ENCODE results near the gene MX1. TPM values are rescaled to one million over a fixed set of nuclear protein-coding genes. Genes with fewer than 3 reads are reported as not detected.

Gene MX1
- total and polyA plus RNA-seq, 2 donors (not counting 1 experiment from before 2014, with no cell fraction given), result 10.3 to 17.5 TPM

- Histone ChIP-seq H3K9me3 (ENCODE audit: control insufficient read depth, insufficient read depth, low read depth, low read length) (no peaks in the 10 kb centered on the region), H2AFZ (ENCODE audit: low read length) (no peak overlapping the region), H3K4me1 (ENCODE audit: control insufficient read depth, extremely low read depth, insufficient read depth, low read length) (no peaks in the 10 kb centered on the region), H3K36me3 (ENCODE audit: control insufficient read depth, insufficient read depth, low read length) (no peaks in the 10 kb centered on the region), H3K27me3 (ENCODE audit: control insufficient read depth, insufficient read depth, low read length) (no peaks in the 10 kb centered on the region), H4K20me1 (ENCODE audit: control insufficient read depth, extremely low read depth, insufficient read depth, low read length) (no peaks in the 10 kb centered on the region), H3K4me2 (ENCODE audit: extremely low read depth, insufficient read depth, low read length) (no peak overlapping the region), H3K4me3 (replicated peaks in 1 of 4; ENCODE audit: control extremely low read depth in 1 of 4, insufficient read depth in 1 of 4, low read depth in 3 of 4, low read length in 4 of 4) (no peak overlapping the region), H3K79me2 (ENCODE audit: control insufficient read depth, insufficient read depth, low read length) (no peaks in the 10 kb centered on the region), H3K27ac (ENCODE audit: insufficient read depth, low read length) (no peak overlapping the region), H3K9ac (ENCODE audit: insufficient read depth, low read length) (no peak overlapping the region)
- TF ChIP-seq CTCF (conservative IDR thresholded peaks at IDR 0.05 in 1 of 2, IDR thresholded peaks at IDR 0.05 in 1 of 2; ENCODE audit: low read depth in 1 of 2, low read length in 2 of 2) (no peak), EZH2 (IDR thresholded peaks at IDR 0.05; ENCODE audit: low read length, missing control alignments) (no peak)
- DNase-seq (ENCODE audit: low read depth in 2 of 2), result no peak
Observed at GRCh38 chr21:41446586-41446985, 20.5 kb downstream of the MX1 start.

GRCh38 chr21:41447356-41447755 is 21.3 kb downstream of the MX1 start:
- no peak for TF ChIP-seq CTCF (conservative IDR thresholded peaks at IDR 0.05 in 1 of 2, IDR thresholded peaks at IDR 0.05 in 1 of 2; ENCODE audit: low read depth in 1 of 2, low read length in 2 of 2)
- no peak for TF ChIP-seq EZH2 (IDR thresholded peaks at IDR 0.05; ENCODE audit: low read length, missing control alignments)
- Histone ChIP-seq H3K4me3 (replicated peaks in 1 of 4; ENCODE audit: control extremely low read depth in 1 of 4, insufficient read depth in 1 of 4, low read depth in 3 of 4, low read length in 4 of 4) (no peak overlapping the region), H3K4me1 (ENCODE audit: control insufficient read depth, extremely low read depth, insufficient read depth, low read length) (no peaks in the 10 kb centered on the region), H3K4me2 (ENCODE audit: extremely low read depth, insufficient read depth, low read length) (no peak overlapping the region), H3K79me2 (ENCODE audit: control insufficient read depth, insufficient read depth, low read length) (no peaks in the 10 kb centered on the region), H3K9ac (ENCODE audit: insufficient read depth, low read length) (no peak overlapping the region), H3K27me3 (ENCODE audit: control insufficient read depth, insufficient read depth, low read length) (no peaks in the 10 kb centered on the region), H3K36me3 (ENCODE audit: control insufficient read depth, insufficient read depth, low read length) (no peaks in the 10 kb centered on the region), H4K20me1 (ENCODE audit: control insufficient read depth, extremely low read depth, insufficient read depth, low read length) (no peaks in the 10 kb centered on the region), H2AFZ (ENCODE audit: low read length) (no peak overlapping the region), H3K27ac (ENCODE audit: insufficient read depth, low read length) (no peak overlapping the region), H3K9me3 (ENCODE audit: control insufficient read depth, insufficient read depth, low read depth, low read length) (no peaks in the 10 kb centered on the region)
- DNase-seq (ENCODE audit: low read depth in 2 of 2), result no peak

- Histone ChIP-seq H3K4me2 (ENCODE audit: extremely low read depth, insufficient read depth, low read length) (no peak overlapping the region), H4K20me1 (ENCODE audit: control insufficient read depth, extremely low read depth, insufficient read depth, low read length) (no peaks in the 10 kb centered on the region), H3K79me2 (ENCODE audit: control insufficient read depth, insufficient read depth, low read length) (no peaks in the 10 kb centered on the region), H3K27me3 (ENCODE audit: control insufficient read depth, insufficient read depth, low read length) (no peaks in the 10 kb centered on the region), H3K9ac (ENCODE audit: insufficient read depth, low read length) (no peak overlapping the region), H3K4me1 (ENCODE audit: control insufficient read depth, extremely low read depth, insufficient read depth, low read length) (no peaks in the 10 kb centered on the region), H3K4me3 (replicated peaks in 1 of 4; ENCODE audit: control extremely low read depth in 1 of 4, insufficient read depth in 1 of 4, low read depth in 3 of 4, low read length in 4 of 4) (no peak overlapping the region), H2AFZ (ENCODE audit: low read length) (no peak overlapping the region), H3K36me3 (ENCODE audit: control insufficient read depth, insufficient read depth, low read length) (no peaks in the 10 kb centered on the region), H3K27ac (ENCODE audit: insufficient read depth, low read length) (no peak overlapping the region), H3K9me3 (ENCODE audit: control insufficient read depth, insufficient read depth, low read depth, low read length) (no peaks in the 10 kb centered on the region)
- no peak for TF ChIP-seq CTCF (conservative IDR thresholded peaks at IDR 0.05 in 1 of 2, IDR thresholded peaks at IDR 0.05 in 1 of 2; ENCODE audit: low read depth in 1 of 2, low read length in 2 of 2)
- TF ChIP-seq EZH2 (IDR thresholded peaks at IDR 0.05; ENCODE audit: low read length, missing control alignments), result no peak
- no peak for DNase-seq (ENCODE audit: low read depth in 2 of 2)
Observed at GRCh38 chr21:41449613-41450012, 23.6 kb downstream of the MX1 start.
